HG02885 (cell line): ENCODE measurements around the gene SSPN.
A peak's percentile ranks its signal among the peaks of the same experiment; 100 is the strongest.

Experiments
- ATAC-seq: cut with Tn5 transposase; IDR thresholded peaks from one replicate; pipeline ENCODE4 v1.9.1; 2021; ENCODE audit warnings: mild to moderate bottlenecking; ENCODE audit not compliant: unreplicated experiment, poor library complexity

SSPN gene

DNA sequence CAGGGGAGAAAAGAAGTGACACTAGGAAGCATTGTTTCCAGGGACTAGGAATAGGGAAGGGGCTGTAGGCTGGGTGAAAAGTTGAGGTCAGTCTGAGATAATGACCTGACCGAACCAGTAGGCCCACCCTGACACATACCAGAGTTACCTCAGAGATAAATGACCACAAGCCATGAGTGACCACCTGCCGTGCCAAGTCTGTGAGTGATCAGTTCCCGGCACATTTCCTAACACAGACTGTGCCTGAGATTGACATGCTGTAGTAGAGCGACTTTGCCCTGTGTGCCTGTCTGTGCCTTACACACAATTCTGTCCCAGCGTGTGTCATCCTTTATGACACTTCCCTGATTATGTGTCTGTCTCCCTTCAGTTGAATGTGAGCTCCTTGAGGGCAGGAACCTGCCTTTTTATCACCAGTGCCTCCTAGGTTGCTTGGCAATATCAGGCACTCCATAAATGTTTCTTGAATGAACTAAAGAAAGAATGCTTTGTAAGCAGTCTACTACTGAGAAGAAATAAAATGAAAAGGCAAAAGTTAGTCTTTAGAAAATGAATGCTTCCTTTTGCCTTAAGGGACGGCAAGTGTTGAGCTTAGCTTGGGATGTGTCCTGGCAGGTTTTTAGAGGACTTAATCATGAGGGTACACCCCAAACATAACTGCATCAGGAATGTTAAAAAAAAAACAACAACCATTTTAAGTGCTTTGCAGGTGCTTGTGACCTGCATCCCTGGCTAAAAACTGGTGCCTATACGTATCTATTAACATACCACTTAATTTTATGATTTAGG lies 9.6 kb upstream of the SSPN start:
- no peak for ATAC-seq

DNA sequence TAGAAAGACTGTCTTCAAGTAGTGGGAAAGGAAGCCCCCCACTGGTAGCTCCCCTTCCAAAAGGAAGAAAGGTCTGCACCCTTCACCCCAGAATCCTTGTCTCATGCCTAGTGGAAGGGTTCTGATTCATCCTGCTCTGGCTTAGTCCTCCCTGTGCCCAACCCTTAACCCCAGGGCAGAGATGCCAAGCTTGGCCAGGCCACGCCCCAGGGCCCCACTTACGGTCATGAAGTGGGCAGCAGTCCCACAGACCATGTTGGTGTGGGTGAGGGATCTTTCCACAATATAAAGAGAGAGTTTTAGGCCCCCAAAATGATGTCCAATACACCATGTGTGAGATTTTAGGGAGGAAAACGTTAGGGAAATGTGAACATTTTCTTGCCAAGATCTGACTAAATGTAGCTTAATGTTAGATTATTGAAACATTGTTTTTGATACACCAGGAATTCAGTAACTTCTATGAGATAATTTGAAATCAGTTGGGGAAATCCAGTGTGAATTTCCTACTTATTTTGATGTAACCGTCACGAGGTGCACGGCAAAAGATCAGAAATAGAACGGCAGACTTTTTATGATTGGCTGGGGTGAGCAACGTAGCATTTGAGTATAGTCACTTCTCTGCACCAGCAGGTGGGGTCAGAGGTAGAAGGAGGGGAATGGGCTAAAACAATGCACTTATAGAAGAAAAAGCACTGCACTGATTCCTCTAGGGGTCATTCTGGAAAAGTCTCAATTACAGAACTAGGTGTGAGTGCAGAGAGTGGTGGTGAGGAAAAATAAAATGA lies 8.2 kb upstream of the SSPN start:
- no peak for ATAC-seq

DNA sequence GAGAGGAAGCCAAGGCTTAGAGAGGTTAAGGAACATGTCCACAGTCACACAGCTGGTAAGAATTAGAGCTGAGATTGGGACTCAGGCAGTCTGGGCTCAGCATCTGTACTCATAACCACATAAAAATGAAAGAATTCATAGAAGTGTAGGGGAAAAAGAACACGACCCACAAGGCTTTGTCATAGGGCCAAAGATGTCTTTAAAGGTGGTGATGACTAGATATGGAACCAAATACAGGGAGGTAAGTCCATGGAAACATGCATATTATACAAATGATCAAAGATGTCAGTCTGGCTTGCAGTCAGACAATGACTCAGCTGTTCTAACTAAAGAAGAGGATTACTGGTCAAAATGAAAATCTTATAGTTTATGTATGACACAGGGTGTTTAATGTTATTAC lies 7.2 kb upstream of the SSPN start:
- no peak for ATAC-seq

- no peak for ATAC-seq
Measured at GRCh38 chr12:26188641-26189040, 6.7 kb upstream of the SSPN start.

DNA sequence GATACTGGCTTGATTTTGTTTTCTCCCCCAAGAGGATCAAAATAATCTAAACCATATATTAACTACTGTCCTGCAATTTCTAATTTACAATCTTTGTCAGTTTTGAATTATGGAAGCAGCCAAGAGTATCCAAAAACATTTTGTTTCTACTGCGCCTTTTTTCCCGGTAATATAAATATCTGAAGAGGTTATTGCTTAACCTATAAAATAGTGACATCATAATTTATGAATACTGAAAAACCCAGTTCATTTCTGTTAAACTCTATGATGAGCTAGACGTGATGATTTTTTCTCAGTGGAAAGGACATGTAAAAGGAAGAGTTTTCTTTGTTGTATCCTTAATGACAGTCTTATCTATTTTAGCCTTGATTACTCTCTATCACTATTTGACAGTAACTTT lies 3.2 kb upstream of the SSPN start:
- ATAC-seq: no peak

- no peak for ATAC-seq
Measured at GRCh38 chr12:26193539-26193938, 1.8 kb upstream of the SSPN start.

- ATAC-seq: peak; percentile 65
Measured at GRCh38 chr12:26195641-26196420, 458 bp downstream of the SSPN start.

- ATAC-seq: no peak
Measured at GRCh38 chr12:26196421-26196716, 996 bp downstream of the SSPN start.

GRCh38 chr12:26197832-26198231 lies 2.5 kb downstream of the SSPN start:
- ATAC-seq: no peak

DNA sequence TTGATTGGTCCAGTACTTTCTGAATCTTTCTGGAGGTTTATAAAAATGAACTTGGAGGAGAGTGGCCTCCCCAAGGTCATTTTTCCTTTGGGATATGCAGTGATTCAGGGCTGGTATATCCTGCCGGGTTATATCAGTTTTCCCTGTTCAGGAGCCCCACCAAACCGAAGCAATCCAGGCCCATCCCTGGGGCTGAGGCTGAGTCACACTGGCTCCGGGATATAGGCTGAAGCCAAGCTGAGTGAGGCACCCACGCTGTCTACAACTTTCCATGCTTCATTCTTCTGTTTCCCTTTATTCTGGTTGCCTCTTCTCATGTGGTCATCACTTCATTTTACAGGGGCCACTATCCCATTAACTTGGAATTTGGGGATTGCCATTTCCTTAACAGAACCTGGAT lies 3.4 kb downstream of the SSPN start:
- no peak for ATAC-seq

DNA sequence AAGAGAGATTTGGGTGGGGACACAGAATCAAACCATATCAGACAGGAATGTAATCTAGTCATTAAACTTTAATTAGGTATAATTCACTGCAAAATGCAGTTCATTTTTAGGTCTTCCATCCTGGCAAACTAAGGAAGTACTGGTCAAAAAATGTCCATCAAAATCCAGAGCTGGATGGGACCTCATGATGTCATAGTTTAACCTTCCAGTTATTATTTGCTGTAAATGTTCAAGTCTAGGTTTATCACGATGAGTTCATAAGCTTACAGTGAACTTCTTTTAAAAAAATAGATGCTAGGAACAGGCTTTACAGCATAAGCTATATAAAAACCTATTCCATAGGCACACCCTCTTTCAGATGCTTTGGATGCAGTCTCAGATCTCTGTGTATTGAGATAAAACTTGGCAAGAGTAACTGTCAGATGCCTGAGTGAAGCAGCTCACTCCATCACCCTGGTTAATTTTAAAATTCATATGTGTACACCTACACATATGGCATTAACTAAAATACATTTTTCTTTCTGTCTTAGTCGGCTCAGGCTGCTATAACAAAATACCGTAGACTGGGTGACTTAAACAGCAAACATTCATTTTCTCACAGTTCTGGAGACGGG lies 7.9 kb downstream of the SSPN start:
- no peak for ATAC-seq

- ATAC-seq: no peak
Measured at GRCh38 chr12:26204612-26205289, 9.4 kb downstream of the SSPN start.

GRCh38 chr12:26205298-26205697 lies 9.9 kb downstream of the SSPN start:
- no peak for ATAC-seq

GRCh38 chr12:26205941-26206340 lies 10.6 kb downstream of the SSPN start:
- no peak for ATAC-seq

DNA sequence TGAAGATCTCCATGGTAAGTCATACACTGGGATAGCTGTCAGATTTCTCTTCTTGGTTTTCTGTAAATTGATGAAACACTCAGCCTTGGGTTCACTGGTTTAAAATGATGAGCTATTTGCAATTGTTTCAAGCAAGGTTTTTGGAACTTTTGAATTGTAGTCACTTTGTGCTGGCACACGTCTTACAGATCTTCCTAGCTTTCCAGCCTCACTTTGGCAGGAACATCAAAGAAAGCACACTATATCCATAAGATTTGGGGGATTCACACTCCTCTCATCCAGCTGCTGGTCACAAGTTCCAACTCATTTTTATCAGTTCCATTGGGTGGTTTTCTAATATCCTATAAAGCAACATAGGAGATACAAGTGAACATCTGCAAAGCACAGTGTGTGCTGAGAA lies 16.0 kb downstream of the SSPN start:
- ATAC-seq: no peak

DNA sequence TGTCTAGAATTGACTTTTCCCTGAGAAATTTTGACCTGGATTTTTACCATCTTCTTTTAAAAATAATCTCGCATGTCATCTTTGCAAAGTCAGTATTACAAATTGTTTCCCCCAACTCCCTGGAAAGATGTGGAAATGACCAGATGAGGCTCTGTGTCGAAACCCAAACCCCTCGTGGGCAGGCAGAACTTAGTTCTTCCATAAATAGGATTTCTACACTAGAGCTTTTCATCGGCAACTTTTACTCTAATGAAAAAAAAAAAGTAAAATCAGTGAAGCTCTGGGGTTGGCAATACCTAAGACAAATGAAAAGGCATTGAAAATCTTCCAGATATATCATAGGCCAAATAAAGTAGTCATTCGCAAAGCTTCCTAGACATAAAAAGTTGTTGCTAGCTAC lies 17.0 kb downstream of the SSPN start:
- ATAC-seq: no peak

GRCh38 chr12:26212988-26213387 lies 17.6 kb downstream of the SSPN start:
- ATAC-seq: no peak

DNA sequence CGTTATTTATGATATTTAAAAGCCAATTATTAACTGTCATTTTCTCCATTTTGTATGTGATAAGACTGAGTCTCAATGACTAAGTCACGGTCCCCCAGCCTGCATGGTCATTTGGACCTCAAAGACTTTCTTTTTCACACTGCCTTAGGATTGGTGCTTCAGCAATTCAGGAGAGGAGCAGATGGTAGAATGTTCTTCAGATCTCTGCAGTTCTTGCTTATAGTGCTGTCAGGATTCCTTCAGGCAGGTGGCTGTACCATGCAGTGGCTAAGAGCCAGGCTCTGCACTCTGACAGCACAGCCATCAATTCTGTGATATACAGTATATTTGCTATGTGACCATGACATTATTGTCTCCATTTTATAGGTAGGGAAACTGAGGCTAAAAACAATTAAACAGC lies 18.7 kb downstream of the SSPN start:
- no peak for ATAC-seq

GRCh38 chr12:26219736-26220135 lies 24.4 kb downstream of the SSPN start:
- no peak for ATAC-seq

DNA sequence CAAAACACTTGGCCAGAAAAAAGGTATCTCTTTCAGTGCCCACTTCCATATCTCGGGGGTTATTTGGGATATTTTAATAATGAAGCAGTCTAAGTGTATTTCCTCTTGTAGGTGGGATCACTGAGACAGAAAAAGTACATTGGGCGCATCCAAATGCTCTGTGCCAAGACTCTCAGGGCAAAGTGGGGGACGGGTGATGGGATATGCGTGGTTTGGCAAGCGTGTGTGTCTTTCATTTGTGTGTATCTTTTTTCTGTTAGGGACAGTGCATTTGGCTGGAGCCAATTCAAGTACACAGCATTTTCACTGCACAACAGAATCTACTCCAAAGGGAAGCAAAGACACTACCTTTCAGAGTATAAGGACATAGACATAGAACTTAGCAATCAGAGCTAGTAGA lies 29.3 kb downstream of the SSPN start:
- no peak for ATAC-seq
